ENCODE measurements around the gene SVEP1. TPM values are rescaled to one million over a fixed set of nuclear protein-coding genes. Genes with fewer than 3 reads are reported as not detected.
"Not testable (repeated sequence)": the region's sequence is repeated elsewhere in the genome, so short reads cannot be mapped to it uniquely, and the experiment has no call there.

Gene SVEP1
- total RNA-seq, 1 donor from 2014 or later = 359 TPM

DNA sequence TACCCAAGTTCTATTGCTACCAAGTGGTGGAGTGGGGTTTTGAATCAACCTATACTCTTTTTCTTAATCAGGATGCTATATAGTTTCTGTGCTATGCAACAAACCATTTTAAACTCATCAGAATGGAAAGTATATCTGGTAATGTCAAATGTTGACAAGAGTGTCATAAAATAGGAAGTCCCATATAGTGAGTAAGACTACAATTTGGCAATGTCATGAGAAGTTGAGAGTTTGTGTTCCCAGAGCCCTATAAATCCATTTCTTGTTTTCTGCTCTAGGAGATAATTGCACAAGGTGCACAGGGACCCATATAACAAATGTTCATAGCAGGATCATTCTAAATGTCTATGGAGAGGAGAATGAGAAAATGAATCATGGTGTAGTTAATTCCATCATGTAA lies 132.1 kb downstream of the SVEP1 start:
- DNase-seq (ENCODE audit: low spot score) = no peak

DNA sequence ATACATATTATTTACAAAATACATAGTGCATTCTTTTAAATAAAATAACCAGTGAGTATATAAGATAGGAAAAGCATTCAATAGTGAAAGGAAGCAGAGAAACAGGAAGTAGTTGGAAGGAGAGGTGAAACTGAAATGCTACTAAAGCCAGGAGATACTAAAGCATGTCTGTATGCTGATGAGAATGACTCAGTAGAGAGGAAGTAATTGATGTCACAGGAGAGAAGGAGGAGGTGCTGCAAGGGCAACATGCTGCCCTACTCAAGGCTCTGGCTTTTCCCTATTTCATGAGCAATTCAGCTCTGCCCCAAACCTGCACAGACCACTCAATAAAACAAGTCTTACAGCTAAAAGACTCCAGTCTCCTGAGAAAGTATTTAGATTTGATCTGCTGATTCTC lies 133.4 kb downstream of the SVEP1 start:
- DNase-seq (ENCODE audit: low spot score) = no peak

GRCh38 chr9:110444911-110445310 lies 134.6 kb downstream of the SVEP1 start:
- DNase-seq (ENCODE audit: low spot score) = no peak

DNA sequence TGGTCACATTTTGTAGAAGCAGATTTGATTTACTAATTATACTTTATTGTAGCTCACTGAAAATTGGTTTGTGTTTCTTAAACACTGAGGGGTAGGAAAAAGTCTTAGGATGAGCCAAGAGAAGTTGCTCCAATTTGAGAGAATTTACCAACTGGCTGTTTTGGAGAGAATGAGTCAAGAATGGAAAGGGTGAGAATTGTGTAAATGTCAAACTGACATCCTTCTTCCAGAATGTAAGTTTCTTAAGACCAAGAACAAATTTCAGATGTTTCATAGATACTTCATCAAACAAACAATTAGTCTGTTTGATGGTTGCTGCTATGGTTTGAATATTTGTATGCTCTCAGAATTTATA lies 135.7 kb downstream of the SVEP1 start:
- DNase-seq (ENCODE audit: low spot score) = no peak

- no peak for DNase-seq (ENCODE audit: low spot score)
Measured at GRCh38 chr9:110443146-110443865, 136.2 kb downstream of the SVEP1 start.

DNA sequence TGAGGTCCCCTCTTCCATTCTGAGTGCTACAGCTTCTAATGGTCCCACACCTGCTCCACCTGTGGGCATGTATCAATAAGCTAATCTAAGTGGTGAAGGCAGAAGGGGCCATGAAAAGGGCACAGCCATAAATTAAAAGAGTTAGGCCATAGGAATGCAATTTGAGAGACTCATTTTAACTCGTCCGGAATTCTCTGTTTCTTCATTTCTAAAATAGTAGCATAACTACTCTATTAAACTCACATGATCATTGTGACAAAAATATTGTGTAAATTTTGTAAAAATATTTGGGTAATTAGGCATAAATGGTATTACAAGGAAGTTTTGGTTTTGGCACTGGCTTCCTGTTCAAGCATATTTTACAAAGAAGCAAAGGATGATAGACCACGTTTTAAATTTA lies 138.7 kb downstream of the SVEP1 start:
- DNase-seq (ENCODE audit: low spot score) = no peak

DNA sequence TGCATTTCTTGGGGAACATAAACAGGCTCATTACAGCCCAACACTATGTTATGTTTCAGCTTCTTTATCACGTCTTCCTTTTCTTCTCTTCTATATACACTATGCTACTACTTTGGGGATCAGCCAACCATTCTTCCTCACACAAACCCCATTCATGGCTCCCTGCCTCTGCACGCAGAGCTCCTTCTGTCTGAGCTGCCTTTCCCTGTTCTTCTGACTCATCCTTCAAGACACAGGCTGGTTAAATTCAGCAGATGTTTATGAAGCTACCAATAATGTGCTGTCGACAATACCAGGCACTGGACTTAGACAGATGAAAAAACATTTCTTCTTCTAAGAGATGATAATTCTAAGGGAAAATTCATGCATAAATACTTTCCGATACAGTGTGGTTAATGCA lies 139.4 kb downstream of the SVEP1 start:
- DNase-seq (ENCODE audit: low spot score) = no peak

GRCh38 chr9:110432253-110432652 lies 147.3 kb downstream of the SVEP1 start:
- DNase-seq (ENCODE audit: low spot score) = no peak

DNA sequence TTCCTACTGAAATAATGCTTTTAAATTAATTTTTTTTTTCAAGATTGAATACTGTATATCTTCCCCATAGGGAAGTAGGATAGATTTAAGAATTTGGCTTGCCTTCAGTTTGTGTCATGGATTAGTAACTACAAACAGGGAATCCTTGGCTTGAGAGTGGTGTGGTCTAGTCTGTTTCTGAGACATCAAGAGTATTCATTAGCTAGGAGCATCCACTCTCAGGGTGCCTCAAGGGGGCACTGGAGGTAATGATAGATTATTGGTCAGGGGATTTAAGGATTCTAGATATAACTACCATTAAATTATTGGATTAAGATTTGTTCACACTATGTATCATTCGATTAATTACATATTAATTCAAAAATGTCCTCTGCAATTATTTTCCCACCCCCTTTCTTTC lies 150.1 kb downstream of the SVEP1 start:
- DNase-seq (ENCODE audit: low spot score) = no peak

GRCh38 chr9:110427497-110428104 lies 151.9 kb downstream of the SVEP1 start:
- DNase-seq (ENCODE audit: low spot score) = no peak

- no peak for DNase-seq (ENCODE audit: low spot score)
Measured at GRCh38 chr9:110426052-110426709, 153.4 kb downstream of the SVEP1 start.

GRCh38 chr9:110414471-110414870 lies 165.1 kb downstream of the SVEP1 start:
- no peak for DNase-seq (ENCODE audit: low spot score)

GRCh38 chr9:110410961-110411360 lies 168.6 kb downstream of the SVEP1 start:
- DNase-seq (ENCODE audit: low spot score) = no peak

DNA sequence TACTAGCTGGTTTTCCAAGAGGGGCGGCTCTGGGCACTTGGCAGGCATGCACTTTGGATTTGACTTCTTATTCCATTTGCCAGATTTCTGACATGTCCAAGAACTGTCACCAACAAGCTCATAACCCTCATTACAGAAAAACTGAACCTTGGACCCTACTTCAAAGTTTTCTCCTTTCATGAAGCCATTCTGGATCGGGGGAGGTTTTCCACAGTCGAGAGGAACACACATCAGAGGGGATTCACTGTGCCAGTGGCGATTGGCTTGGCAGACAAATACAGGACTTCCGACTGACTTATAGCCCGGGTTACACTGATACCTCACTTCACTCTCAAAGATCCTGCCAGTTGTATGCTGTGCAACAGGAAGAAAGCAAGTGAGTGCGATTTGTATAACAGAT lies 170.9 kb downstream of the SVEP1 start:
- DNase-seq (ENCODE audit: low spot score) = no peak

GRCh38 chr9:110405858-110406443 lies 173.6 kb downstream of the SVEP1 start:
- DNase-seq (ENCODE audit: low spot score) = no peak

DNA sequence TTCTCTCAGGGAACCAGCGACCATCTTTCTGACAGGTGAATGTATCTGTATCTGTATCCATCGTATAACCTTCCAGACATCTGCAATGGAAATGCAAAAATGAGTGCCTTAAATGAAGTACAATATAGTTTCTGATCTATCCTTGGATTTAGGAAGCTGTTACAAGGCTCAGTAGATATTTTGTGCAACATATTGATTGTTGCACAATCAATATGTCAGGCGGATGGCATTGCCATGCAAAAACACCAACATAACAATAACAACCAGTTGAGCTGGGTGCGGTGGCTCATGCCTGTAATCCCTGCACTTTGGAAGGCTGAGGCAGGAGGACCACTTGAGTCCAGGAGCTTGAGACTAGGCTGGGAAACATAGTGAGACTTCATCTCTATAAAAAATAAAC lies 175.1 kb downstream of the SVEP1 start:
- no peak for DNase-seq (ENCODE audit: low spot score)

DNA sequence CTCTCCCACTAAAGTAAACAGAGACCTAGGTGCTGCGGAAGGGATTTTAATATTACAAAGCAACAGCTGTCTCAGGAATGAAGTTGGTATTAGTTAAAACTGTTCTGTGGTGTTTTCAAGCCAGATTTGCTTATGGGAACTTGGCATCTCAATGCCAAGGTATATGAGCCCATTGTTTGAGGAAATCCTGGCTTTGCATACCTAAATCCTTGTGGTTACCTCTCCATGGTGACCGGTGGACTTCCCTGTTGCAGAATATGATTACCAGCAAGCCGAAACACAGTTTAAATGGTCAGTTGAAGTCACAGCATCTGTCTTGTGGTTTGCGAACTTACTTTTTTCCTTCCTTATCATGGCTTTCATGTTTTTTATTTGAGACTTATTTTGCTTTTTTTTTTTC lies 179.6 kb downstream of the SVEP1 start:
- DNase-seq (ENCODE audit: low spot score) = no peak

- not testable (repeated sequence) for DNase-seq (ENCODE audit: low spot score)
Measured at GRCh38 chr9:110398992-110399391, 180.5 kb downstream of the SVEP1 start.

DNA sequence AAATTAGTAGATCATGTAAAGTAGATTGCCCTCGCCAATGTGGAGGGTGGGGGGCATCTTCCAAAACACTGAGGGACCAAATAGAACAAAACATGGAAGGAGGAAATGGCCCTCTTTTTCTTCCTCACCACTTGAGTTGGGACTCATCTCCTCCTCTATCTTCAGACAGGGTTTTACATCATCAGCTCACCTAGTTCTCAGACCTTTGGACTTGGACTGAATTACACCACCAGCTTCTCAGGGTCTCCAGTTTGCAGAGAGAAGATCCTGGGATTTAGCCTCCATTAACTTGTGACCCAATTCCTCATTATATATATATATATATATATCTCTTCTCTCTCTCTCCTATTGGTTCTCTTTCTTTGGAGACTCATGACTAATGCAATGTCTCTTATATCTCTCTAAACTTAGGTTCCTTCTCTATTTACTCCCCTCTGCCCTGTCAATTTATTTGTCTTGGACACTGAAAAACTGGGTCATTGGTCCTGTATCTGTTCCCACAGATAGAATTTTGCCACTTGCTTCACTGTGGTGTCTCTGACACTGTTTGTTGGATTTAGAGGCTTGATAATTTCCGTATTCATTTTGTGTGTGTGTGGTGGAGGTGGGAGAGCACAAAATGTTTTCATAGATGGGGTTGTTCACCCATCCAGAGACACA lies 187.6 kb downstream of the SVEP1 start:
- DNase-seq (ENCODE audit: low spot score) = no peak

GRCh38 chr9:110389148-110389750 lies 190.3 kb downstream of the SVEP1 start:
- DNase-seq (ENCODE audit: low spot score) = no peak

- DNase-seq (ENCODE audit: low spot score) = no peak
Measured at GRCh38 chr9:110383491-110383890, 196.1 kb downstream of the SVEP1 start.

Data from mesenteric fat pad (tissue), 1 donor.